B cell (primary cell): Measurements from ENCODE around the gene SCFD2.

Source experiments
- CTCF ChIP-seq: fragments of 200-600 bp; IDR thresholded peaks from one replicate; pipeline ENCODE4 v1.8.0; 2022; ENCODE audit warnings: antibody characterized with exemption, mild to moderate bottlenecking
- EZH2 ChIP-seq: IDR thresholded peaks from 2 replicates; pipeline ENCODE4 v1.6.1; 2012; ENCODE audit warnings: borderline replicate concordance, low read depth, mild to moderate bottlenecking, moderate library complexity, low read length; ENCODE audit not compliant: insufficient read depth, poor library complexity, severe bottlenecking

DNA sequence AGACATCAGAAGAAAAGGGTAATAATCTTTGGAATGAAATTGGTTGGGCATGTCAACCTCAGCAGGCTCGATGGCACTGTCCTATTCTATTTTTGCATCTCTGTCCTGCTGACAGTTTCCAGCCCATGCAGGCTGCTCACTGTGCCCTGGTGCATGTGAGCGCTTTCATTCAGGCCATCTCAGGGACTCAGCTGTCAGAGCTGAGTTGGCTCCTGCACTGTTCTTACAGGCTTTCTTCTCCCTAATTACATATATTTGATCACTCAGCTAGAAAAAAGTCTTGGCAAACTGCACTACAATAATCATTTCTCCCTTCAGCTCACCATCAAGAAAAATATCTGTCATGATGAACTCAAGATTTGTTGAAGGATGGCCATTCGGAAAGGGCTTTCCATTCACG is 419.0 kb downstream of the SCFD2 start:
- TF ChIP-seq CTCF (no peak), EZH2 (no peak)
